PC-9 (cell line): ENCODE measurements around the gene USF1. TPM values are rescaled to one million over a fixed set of nuclear protein-coding genes. Genes with fewer than 3 reads are reported as not detected.

ENCODE experiments used
- BruUV-seq: library from RNA; stranded (reverse); fragments of 400-500 nt; replicated peaks from 2 replicates; lab custom pipeline; 2021; lab: Mats Ljungman, UMichigan
- CTCF ChIA-PET: fragments of 300-600 bp; sonication (Branson Sonifier 250); formaldehyde crosslinking; loops from one replicate; lab custom pipeline; 2022; ENCODE audit warnings: antibody characterized with exemption; lab: Charles Lee
- POLR2A ChIA-PET: fragments of 300-600 bp; sonication (Branson Sonifier 250); formaldehyde crosslinking; loops from one replicate; lab custom pipeline; 2022; ENCODE audit warnings: antibody characterized with exemption; ENCODE audit not compliant: unreplicated experiment; lab: Charles Lee
- DNase-seq, 2 experiments: peaks; one replicate each; pipeline versions ENCODE4 v3.0.0 to v3.0.0-alpha.2; 2015 to 2022; ENCODE audit warnings: mixed read lengths in 1 of 2
- H2AFZ ChIP-seq: fragments of 200-600 bp; sonication (generic); 2 replicates; pipeline ENCODE4 v1.8.1; 2017; ENCODE audit warnings: antibody characterized with exemption
- H3F3A ChIP-seq: fragments of 200-600 bp; sonication (generic); 2 replicates; pipeline ENCODE4 v1.8.1; 2017; ENCODE audit warnings: antibody characterized with exemption, mild to moderate bottlenecking, low read depth; ENCODE audit not compliant: insufficient read depth
- H3K27ac ChIP-seq: fragments of 200-600 bp; sonication (generic); 2 replicates; pipeline ENCODE4 v1.6.1; 2016; ENCODE audit warnings: mixed run types
- H3K27me3 ChIP-seq: fragments of 200-600 bp; sonication (generic); 2 replicates; pipeline ENCODE4 v1.6.1; 2016; ENCODE audit warnings: low read depth, mixed run types; ENCODE audit not compliant: insufficient read depth
- H3K36me3 ChIP-seq: fragments of 200-600 bp; sonication (generic); 2 replicates; pipeline ENCODE4 v1.6.1; 2016; ENCODE audit warnings: low read depth, mixed run types
- H3K4me1 ChIP-seq: fragments of 200-600 bp; sonication (generic); replicated peaks from 2 replicates; pipeline ENCODE4 v1.6.1; 2016; ENCODE audit warnings: mixed run types; ENCODE audit not compliant: insufficient read depth
- H3K4me2 ChIP-seq: fragments of 200-600 bp; sonication (generic); 2 replicates; pipeline ENCODE4 v1.6.1; 2017; ENCODE audit warnings: mixed run types
- H3K4me3 ChIP-seq: fragments of 200-600 bp; sonication (generic); 2 replicates; pipeline ENCODE4 v1.6.1; 2016; ENCODE audit warnings: mixed run types
- H3K79me2 ChIP-seq: fragments of 200-600 bp; sonication (generic); 2 replicates; pipeline ENCODE4 v1.6.1; 2017; ENCODE audit warnings: low read depth, mixed run types
- H3K9me2 ChIP-seq: fragments of 200-600 bp; sonication (generic); 2 replicates; pipeline ENCODE4 v1.8.1; 2017; ENCODE audit warnings: mild to moderate bottlenecking; ENCODE audit not compliant: insufficient read depth
- H3K9me3 ChIP-seq: fragments of 200-600 bp; sonication (generic); 2 replicates; pipeline ENCODE4 v1.8.1; 2016; ENCODE audit warnings: low read depth; ENCODE audit not compliant: insufficient read depth
- H4K20me1 ChIP-seq: fragments of 200-600 bp; sonication (generic); 2 replicates; pipeline ENCODE4 v1.8.1; 2017; ENCODE audit not compliant: insufficient read depth
- EZH2 ChIP-seq: fragments of 200-600 bp; sonication (generic); IDR thresholded peaks from 2 replicates; pipeline ENCODE4 v1.8.0; 2017; ENCODE audit warnings: antibody characterized with exemption, low read depth
- intact Hi-C: fragments of 100-400 bp; cut with micrococcal nuclease; formaldehyde crosslinking; loops from one replicate; pipeline ENCODE4 v1.10.0; 2022; ENCODE audit not compliant: unreplicated experiment
- total RNA-seq: library from RNA; stranded (reverse); gene quantifications from 2 replicates; pipeline ENCODE4 v1.2.3, GENCODE V29; 2021
- TF ChIP-seq, protein P1 (sequence below): fragments of 200-600 bp; sonication (generic); conservative IDR thresholded peaks from 2 replicates; pipeline ENCODE4 v1.6.1; 2017; ENCODE audit warnings: mixed run types, antibody characterized with exemption, mild to moderate bottlenecking, moderate library complexity

The USF1 gene
- total RNA-seq, 1 experiment from 2014 or later, result 43.2 TPM

DNA sequence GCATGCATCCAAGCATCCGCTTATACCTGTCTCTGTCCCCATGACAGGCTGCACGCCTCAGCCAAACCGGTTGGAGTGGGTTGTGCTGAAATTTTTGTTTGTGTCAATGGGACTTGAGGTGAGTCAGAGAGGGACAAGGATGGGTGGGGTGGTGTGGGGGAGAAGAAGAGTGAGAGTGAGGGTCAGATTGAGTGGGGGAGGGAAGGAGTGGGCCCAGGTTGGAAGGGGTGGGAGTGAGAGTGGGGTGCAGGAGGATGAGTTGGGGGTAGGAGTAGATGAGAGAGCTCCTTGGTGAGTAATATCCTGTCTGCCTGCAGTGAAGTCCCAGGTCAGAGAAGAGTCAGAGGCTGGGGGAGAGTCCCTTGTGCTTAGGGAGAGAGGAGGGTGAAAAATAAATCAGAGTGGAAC lies 46.8 kb upstream of the USF1 start:
- Histone ChIP-seq H4K20me1 (no peaks in the 10 kb centered on the region), H3K9me3 (no peaks in the 10 kb centered on the region), H3K4me3 (no peak overlapping the region), H3K27ac (peak overlapping the region; percentile 46), H3K4me2 (peak overlapping the region; percentile 50), H3K27me3 (no peaks in the 10 kb centered on the region), H3F3A (peaks cover 13% of the 10 kb centered on the region), H3K4me1 (peaks cover 70% of the 10 kb centered on the region), H3K9me2 (no peaks in the 10 kb centered on the region), H2AFZ (no peak overlapping the region), H3K79me2 (peaks cover 14% of the 10 kb centered on the region), H3K36me3 (no peaks in the 10 kb centered on the region)
- BruUV-seq, result no TSS peak
- intact Hi-C loops, result no loop called here
- TF ChIP-seq EZH2, result no peak
- TF ChIP-seq, protein P1, sequence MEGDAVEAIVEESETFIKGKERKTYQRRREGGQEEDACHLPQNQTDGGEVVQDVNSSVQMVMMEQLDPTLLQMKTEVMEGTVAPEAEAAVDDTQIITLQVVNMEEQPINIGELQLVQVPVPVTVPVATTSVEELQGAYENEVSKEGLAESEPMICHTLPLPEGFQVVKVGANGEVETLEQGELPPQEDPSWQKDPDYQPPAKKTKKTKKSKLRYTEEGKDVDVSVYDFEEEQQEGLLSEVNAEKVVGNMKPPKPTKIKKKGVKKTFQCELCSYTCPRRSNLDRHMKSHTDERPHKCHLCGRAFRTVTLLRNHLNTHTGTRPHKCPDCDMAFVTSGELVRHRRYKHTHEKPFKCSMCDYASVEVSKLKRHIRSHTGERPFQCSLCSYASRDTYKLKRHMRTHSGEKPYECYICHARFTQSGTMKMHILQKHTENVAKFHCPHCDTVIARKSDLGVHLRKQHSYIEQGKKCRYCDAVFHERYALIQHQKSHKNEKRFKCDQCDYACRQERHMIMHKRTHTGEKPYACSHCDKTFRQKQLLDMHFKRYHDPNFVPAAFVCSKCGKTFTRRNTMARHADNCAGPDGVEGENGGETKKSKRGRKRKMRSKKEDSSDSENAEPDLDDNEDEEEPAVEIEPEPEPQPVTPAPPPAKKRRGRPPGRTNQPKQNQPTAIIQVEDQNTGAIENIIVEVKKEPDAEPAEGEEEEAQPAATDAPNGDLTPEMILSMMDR, result no peak
- ChIA-PET POLR2A (interaction anchor here (0.8 kb wide), 1 partner anchor 47 kb away, joined by 5 read pairs; the partner anchor contains the start of gene USF1), CTCF (no interaction called here)
- DNase-seq, result peak; percentile 56 to 82

DNA sequence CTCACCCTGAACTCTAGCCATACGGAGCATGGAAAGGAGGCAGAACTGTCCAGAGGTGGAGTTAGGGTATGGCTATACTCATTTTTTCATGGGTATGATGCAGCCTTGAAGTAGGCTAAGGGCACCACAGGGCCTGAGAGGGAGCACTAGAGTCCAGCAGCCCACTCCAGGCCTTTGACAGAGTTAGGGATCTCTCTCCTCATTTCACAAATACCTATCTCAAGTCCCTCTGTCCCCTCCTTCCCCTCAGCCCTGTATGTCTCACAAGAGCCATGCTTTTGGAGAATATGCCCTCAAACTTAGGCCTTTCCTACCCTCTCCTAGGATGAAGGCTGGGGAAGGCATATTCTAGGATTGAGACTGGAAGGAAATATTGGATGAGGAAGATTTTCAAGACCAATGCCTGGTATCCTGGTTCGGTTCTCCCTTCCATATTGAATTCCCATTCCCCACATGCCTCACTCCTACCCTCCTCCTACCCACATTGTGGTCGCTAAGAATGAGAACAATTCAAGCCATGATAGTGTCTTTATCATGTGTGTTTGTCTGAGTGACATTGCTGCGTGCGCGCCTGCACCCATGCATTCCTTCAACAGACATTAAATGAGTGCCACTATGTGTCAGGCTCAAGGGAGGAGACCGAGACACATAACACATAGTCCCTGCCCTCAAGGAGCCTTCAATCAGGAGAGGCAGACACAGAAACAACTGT lies 46.2 kb upstream of the USF1 start:
- ChIA-PET CTCF (no interaction called here), POLR2A (interaction anchor here (0.8 kb wide), 1 partner anchor 46 kb away, joined by 5 read pairs; the partner anchor contains the start of gene USF1)
- BruUV-seq, result no TSS peak

DNA sequence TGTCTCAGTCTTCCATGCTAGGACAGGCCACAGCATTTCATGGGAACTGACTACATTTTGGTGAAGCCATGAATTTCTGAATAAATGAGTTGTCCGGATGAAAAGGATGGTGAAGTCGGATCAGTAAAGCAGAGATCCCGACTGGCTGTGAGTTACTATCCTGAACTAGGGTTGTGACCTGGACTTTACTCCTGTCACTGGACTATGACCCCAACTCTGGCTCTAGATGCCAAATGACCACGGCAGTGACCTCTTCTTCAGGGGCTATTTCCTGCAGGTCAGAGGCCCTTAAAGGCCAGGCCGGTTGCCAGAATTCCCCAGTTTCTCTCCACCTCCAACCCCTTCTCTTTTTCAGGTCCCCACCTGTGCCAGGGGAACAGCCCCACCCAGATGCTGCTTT lies 45.3 kb upstream of the USF1 start:
- Histone ChIP-seq H2AFZ (no peak overlapping the region), H3K4me1 (peaks cover 73% of the 10 kb centered on the region), H3K27me3 (no peaks in the 10 kb centered on the region), H3K27ac (no peak overlapping the region), H3K79me2 (peaks cover 29% of the 10 kb centered on the region), H3K9me3 (no peaks in the 10 kb centered on the region), H3K4me3 (no peak overlapping the region), H3K36me3 (no peaks in the 10 kb centered on the region), H3F3A (peaks cover 19% of the 10 kb centered on the region), H4K20me1 (no peaks in the 10 kb centered on the region), H3K9me2 (no peaks in the 10 kb centered on the region), H3K4me2 (no peak overlapping the region)
- BruUV-seq, result no TSS peak
- intact Hi-C loops, result no loop called here
- DNase-seq, result no peak
- no peak for TF ChIP-seq EZH2
- TF ChIP-seq, protein P1, result no peak
- CTCF ChIA-PET, result no interaction called here
- POLR2A ChIA-PET, result no interaction called here

More for the DNA sequence above, 46.2 kb upstream of the USF1 start:
- Histone ChIP-seq H3K4me3 (no peak overlapping the region), H4K20me1 (no peaks in the 10 kb centered on the region), H3K9me2 (no peaks in the 10 kb centered on the region), H3K4me2 (peak overlapping the region; percentile 50), H3K79me2 (peaks cover 21% of the 10 kb centered on the region), H3K36me3 (no peaks in the 10 kb centered on the region), H3F3A (peaks cover 17% of the 10 kb centered on the region), H3K27ac (no peak overlapping the region; the same call in 1 of the 2 replicates), H3K27me3 (no peaks in the 10 kb centered on the region), H2AFZ (no peak overlapping the region), H3K4me1 (peaks cover 71% of the 10 kb centered on the region), H3K9me3 (no peaks in the 10 kb centered on the region)
- DNase-seq, result no peak
- intact Hi-C loops, result no loop called here
- no peak for TF ChIP-seq EZH2
- TF ChIP-seq, protein P1, result no peak
